ENCODE results near the gene SEC22C.
"Not testable (repeated sequence)": the region's sequence is repeated elsewhere in the genome, so short reads cannot be mapped to it uniquely, and the experiment has no call there.

The SEC22C gene

DNA sequence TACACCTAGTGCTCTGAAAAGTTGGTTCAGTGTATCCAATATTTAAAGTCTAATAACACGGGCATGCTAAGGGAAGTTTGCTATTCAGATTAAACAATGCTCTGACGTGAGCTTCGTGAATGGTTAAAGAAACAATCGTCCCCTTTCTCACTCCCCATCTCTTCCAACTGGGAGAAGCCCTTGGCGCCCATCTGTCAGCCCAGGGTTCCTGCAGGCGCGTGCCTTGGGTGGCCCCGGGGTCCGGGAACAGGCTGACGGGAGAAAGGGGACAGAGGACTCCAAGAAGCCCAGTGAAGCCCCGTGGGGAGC is 413 bp downstream of the SEC22C start:
- DNase-seq (ENCODE audit: low read depth, low spot score): no peak

DNA sequence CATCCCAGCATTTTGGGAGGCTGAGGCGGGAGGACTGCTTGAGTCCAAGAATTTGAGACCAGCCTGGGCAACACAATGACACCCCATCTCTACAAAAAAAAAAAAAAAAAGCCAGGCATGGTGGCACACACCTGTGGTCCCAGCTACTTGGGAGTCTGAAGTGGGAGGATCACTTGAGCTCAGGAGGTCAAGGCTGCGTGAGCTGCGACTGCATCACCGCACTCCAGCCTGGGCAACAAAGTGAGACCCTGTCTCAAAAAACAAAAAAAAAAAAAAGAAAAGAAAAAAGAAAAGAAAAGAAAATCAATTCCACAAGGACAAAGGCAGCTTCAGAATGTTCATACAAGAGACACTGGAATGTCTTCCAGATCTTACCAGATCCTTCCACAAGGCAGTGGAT is 2.4 kb downstream of the SEC22C start:
- DNase-seq (ENCODE audit: low read depth, low spot score): not testable (repeated sequence)

DNA sequence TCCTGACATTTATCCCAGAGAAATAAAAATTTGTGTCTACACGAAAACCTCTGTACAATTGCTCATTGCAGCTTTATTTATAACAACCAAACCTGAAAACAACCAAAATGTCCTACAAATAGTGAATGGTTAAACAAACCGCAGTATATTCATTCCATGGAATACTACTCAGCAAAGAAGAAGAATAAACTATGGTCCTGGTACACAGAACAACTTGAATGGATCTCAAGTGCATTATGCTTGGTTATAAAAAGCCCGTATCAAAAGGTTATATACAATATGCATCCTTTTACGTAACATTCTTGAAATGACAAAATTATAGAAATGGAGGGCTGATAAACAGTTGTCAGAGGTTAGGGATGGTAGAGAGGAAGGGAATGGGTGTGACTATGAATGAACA is 3.7 kb downstream of the SEC22C start:
- no peak for DNase-seq (ENCODE audit: low read depth, low spot score)

DNA sequence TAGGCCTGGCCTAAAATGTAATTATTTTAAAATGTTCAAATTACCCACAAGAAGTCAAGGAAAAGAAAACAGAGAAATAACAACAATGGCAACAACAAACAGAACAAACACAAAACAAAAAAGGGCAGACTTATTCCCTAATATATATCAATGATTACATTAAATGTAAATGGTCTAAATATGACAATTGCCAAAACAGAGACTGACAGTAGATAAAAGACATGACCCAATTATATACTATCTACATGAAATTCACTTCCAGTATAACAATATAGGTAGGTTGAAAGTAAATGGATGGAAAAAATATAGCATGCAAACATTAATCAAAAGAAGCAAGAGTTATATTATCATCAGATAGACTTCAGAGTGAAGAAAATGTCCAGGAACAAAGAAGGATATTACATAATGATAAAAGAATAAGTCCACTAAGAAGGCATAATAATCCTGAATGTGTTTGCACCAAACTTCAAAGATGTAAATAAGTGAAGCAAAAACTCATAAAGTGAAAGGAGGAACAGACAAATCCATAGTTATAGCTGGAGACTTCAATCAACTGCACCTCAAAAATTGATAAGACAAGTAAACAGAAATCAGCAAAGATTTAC is 6.5 kb downstream of the SEC22C start:
- no peak for DNase-seq (ENCODE audit: low read depth, low spot score)

DNA sequence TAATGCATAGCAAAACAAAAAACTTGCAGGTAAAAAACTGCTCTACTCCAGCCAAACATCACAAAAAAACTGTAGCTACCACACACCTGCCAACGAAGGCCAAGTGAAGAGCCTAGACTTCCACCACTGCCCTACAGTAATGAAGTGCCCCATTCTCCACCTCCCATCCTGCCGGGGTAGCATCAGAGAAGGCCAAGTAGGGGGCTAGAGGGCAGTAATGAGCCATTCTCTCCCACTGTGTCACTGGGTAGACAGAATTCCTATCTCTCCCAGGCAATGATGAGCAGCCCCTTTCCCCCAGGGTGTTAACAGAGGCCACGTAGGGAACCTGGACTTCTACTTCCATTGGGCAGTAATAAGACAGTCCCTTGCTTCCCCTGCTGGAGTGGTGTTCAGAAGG is 9.5 kb downstream of the SEC22C start:
- DNase-seq (ENCODE audit: low read depth, low spot score): peak; percentile 15

DNA sequence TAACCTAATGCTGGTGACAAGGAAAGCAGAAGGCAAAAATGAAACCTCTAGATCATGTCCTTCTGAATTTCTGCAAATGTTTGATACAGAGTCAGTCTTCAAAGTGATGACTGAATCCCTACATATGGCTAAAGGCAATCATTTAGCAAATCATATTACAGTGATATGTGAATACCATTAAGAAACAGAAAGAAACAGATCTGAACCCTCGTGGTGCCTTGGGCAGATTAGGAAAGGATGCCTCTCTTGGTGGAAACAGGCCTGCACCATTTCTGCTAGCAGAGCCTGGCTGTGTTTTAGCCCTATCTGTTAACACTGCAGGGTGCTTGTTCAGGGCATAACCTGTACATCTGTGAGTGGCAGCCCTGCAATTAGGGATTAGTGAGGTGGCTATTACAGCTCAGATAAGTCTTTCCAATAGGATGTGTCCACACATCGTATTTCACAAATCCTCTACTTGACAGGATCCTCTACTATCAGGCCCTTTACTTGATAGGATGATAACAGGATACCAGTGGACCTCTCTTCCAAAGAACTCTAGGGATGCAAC is 12.1 kb downstream of the SEC22C start:
- no peak for DNase-seq (ENCODE audit: low read depth, low spot score)

DNA sequence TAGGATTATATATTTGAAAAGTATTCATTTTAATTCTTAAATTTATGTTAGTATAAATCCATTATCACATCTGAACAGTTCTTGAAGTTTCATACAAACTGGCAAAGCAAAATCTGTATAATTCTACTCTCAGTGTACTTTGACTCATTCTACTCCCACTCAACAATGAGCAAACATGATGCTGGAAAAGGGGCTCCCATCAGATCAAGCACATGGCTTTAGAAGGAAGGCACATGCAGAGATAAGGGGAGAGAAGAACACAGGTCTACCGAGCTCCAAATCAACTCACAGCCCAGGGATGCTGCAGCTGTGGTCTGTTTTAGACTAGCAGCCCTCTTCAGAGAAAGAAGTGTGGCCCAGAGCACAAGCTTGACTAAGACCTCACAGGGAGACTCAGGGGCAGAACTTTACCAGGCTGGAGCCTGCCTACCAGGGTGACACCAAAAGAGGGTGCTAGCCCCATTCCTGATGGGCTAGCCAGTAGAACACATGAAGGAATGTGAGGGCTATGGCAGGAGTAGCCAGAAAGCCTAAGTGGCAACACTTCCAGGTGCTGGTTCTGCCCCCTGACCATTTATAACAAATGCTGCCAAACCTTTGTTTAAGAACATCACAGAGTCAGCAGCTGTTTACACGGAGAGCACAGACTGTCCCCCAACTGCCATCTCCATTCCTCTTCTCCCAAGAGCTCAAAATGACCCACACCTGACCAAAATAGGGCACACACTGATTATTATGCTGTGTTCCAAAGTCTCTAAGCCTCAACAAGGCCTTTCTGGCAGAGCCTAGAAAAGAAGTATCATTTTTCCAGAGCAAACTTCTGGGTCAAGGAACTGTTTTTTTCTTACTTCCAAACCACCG is 19.5 kb downstream of the SEC22C start:
- DNase-seq (ENCODE audit: low read depth, low spot score): no peak

DNA sequence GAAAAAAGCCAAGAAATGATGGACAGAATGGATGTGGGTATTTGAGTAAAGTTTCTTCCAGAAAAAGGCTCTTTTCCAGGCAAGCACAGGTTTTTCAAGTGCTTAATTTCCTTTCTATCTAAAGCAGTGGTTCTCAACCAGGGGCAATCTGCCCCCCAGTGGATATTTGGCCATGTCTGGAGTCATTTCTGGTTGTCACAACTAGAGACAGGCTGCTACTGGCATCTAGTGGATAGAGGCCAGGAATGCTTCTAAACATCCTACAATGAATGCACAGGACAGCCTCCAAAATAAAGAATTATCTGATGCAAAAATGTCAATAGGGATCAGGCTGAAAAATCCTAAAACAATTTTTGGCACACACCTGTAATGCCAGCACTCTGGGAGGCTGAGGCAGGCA is 23.9 kb downstream of the SEC22C start:
- no peak for DNase-seq (ENCODE audit: low read depth, low spot score)

DNA sequence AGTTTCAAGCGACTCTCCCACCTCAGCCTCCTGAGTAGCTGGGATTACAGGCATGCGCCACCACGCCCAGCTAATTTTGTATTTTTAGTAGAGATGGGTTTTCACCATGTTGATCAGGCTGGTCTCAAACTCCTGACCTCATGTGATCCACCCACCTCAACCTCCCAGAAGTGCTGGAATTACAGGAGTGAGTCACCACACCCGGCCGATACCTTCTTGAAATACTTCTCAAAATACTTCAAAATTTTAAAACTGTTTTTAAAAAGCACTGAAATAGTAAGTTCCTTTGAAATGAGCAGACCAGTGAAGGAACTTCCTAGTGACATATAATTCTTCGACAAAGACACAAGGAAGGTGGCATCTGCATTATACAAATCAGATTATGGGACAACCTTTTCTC is 24.9 kb downstream of the SEC22C start:
- DNase-seq (ENCODE audit: low read depth, low spot score): not testable (repeated sequence)

DNA sequence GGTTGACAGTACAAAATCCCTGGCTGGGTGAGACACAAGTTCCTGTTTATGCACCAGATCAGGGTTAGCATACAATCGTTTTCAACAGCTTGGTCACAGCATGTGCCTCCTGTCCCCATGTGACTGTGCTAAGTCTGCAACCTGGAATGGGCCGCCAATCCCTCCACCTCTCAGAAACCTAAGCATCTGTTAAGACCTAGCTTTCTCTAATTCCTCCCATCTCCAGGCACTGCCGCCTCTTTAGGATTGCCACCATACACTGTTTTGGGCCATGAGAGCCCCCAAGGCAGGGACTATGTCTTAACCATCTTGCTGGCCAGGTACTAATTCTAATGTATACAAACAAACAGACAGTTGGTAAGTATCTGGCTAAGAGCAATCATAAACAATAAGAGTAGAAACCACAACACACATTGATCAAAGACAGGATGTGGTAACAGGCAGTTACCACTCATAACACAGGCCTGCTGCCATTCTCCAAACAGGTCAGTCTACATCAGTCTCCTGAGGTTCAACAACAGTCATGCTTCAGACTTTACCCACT is 25.6 kb downstream of the SEC22C start:
- no peak for DNase-seq (ENCODE audit: low read depth, low spot score)

DNA sequence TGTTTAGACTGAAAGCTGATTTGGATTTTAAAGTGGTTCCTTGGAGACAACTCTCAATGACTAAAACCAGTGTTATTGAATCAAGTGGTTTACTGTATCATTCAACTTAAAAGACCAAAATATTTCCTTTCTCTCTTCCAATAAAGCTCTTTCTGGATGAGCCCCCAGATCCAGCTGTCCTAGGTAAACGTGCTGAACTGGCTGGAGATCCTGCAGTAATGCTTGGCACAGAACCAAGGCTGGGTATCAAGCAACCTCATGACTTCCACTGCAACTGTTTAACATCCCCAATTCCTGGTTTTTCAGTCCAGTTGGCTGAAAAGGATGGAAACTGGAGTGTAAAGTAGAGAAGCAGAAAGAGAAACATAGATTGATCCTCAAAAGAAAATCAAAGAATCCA is 28.9 kb downstream of the SEC22C start:
- no peak for DNase-seq (ENCODE audit: low read depth, low spot score)

DNA sequence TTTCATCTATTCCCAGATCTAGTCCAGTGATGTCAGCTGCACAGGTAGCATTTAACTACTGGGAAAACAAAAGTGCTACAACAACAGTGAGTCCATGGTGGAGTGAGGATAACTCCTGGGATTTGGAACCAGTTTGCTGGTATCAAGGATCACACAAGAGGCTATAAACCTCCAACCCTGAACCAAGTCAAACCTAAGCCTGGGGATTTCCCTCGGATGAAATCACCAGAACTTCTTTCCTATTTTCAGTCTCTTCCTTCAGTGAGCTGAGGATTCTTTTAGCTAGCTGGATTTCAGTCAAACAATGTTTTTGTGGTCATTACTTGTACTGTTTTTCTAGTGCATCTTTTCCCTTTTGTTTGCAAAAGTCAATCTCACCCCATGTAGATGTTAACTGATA is 31.5 kb downstream of the SEC22C start:
- DNase-seq (ENCODE audit: low read depth, low spot score): no peak

DNA sequence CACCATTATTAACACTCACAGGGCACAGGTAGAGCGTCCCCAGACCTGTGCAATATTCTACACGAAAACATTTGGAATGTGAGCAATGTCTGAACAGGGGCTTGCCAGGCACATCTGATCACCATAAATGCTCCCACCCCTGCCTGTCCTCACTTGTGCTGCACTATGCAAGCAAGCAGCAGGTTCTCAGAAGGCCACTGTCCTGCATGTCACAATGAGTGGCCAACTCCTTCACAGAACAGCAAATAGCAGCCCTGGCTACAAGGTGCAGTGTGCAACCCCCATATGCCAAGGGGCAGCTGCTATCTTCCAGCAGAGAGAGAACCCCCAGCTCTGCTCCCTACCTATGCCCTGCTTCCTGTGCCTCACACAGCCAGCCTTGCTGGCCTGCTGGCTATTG is 32.6 kb downstream of the SEC22C start:
- no peak for DNase-seq (ENCODE audit: low read depth, low spot score)

DNA sequence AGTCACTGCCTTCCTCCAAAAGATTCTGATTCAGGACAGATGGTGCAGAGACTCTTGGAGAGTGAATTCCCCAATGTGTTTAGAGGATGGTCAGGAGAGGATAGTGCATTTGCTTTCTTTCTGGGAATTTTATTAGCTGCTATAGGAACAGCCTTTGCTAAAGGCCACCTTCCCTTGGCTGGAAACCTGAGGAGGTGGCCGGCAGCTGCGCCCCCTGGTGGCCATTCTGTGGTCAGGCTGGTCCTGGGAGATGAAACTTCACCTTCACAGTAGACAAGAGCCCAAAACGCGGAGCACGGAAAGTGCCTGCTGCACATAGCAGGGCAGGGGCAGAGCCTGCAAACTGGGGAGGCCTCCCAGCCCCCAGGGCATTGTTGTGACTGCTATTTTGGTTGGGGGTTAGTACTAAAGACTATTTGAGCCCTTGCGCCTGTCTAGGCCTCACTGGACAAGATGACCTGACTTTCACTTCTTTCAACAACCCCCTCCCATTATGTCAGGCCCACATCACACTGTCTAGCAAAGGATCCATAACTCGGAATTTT is 34.3 kb downstream of the SEC22C start:
- DNase-seq (ENCODE audit: low read depth, low spot score): peak; percentile 79

DNA sequence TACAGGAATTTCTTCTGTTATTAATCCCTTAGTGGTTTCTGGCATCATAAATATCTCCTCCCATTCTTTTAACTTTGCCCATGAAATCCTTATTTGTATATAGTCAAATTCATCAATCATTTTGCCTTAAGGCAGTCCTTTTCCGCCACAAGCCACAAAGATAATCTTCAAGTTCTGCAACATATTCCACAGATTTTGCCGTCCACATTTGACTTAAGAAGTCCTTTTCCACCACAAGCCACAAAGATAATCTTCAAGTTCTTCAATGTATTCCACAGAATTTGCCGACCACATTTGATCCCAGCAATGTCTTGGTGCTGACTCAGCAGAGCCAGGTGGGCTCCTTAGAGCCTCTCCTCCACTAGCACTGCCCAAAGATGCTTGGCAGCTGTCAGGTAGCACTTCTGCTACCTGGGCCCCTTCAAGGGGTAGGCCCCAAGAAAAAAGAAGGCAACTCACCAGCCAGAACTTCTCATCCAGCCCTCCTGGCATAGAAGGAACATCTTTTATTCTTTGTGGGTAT is 35.0 kb downstream of the SEC22C start:
- DNase-seq (ENCODE audit: low read depth, low spot score): no peak

DNA sequence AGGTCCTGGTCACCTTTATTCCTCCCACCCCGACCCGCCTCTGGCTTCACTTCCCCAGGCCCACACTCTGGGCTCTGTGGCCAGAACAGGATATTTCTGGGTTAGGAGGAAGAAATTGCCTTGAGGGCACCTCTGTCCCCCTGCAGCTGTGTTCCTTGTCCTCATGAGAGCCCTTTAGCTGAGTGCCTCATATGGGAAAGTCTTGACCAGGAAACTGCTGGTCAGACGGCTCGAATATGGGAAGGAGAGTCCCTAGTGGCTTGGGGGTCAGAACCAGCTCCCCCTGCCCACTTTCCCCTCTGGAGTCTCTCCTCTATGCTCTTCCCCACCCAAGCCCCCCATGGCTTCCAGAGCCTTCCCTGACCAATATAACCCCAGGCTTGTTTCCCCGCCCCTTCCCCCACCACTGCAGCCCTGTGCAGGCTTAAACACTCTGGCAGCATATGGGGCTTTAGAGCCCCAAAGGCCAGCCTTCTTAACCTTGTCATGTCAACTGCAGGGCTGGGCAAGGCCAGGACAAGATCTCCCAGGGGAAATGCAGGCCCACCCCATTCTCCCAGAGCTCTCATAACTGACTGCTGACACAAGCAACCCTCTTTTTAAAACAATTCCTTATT is 36.4 kb downstream of the SEC22C start:
- no peak for DNase-seq (ENCODE audit: low read depth, low spot score)

DNA sequence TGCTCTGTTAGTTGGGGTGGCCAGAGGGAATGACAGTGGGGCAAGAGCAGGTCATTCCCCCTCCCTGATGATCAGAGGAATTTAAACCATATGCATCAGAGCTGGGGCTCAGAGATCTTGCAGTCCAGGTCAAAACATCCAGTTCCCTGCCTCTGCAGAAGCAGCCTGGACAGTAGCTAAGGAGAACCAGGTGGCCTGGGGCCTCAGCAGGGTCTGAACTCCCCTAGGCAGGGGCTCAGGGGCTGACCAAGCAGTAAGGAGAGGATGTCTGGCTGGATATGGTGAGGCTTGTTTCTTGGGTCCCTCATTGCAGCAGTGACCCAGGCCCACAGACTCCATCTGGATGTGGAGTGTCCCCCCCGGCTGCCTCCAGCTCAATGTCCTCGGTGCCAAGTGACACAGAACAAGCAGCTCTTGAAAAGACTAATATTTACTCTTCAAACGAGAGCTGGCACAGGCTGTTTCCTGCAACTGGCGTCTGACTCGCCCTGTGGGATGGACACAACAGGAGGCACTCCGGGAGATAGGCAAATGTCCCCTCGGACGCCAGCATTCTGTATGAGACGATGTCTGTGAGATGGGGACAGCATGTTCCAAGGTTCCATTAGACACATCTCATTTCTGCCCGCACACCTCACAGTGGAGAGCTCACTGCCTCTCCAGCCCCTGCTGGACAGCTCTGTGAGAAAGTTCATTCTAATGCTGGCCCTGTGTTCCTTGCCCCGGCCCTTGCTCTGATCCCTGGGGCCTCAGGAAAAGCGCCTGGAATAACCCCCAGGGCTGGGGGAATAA is 37.1 kb downstream of the SEC22C start:
- DNase-seq (ENCODE audit: low read depth, low spot score): peak; percentile 28

DNA sequence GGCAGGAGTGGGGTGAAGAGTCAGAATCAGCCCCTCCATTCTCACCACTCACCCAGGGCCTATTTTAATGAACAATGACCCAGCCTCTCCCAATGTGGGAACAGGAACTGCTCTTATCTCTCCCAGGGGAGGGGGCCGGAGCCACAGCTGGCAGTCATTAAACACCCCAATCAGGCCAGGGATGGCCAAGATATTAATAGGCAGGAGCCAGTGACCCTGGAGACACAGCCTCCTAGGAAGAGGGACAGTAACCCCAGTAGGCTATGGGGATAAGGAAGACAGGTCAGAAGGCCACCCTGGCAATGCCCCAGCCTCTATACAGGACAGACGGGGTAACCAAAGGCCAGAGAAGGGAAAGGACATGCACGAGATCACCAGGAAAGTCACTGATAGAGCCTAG is 40.7 kb downstream of the SEC22C start:
- DNase-seq (ENCODE audit: low read depth, low spot score): no peak

DNA sequence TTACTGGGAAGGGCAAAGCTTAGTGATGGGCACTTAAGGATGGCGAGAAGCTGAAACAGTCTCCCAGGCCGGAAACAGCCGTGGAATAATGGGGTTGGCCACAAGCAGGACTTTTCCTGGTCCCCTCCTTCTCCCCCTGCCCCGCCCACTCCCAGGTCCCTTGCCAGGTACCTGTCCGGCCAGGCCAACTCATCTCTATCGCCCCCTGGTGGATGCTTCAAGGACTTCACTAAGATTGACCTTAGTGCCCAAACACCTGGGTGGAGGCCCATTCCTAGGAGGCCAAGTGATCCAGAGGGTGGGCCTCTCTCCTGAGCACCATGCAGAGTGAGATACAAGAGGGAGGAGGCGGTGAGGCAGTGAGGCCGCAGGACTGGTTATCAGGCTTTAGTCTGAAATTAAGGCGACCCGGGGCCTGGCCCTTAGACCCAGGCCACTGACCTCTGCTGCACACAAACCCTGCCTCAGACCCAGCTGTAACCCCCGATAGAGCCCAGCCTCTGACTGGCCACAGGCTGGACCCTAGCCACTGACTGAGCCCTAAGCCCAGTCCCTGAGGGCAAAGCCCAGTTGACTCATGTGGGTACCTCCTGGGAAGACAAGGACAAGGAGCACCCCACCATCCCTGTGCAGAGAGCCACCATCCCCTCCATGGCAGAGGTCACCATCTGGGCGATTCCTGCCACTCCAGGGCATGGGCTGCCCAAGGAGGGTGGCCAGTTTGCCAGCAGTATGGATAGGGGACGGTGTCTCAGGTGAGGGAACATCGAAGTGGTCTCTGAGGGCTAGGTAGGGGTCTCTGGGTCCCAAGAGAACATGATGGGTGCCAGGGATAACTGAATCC is 41.7 kb downstream of the SEC22C start:
- peak; percentile 34 for DNase-seq (ENCODE audit: low read depth, low spot score)

DNA sequence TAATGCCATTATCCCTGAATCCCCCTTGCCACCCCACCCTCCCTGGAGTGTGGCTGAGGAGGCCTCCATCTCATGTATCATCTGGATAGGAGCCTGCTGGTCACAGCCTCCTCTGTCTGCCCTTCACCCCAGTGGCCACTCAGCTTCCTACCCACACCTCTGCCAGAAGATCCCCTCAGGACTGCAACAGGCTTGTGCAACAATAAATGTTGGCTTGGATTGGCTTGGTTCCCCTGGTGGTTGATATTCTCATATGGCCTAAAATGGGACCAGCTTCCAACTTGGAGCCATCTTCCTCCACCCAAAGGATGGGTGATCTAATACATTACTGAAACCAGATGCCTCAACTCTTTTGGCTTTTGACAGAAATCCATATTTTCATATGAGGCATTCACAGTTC is 44.4 kb downstream of the SEC22C start:
- DNase-seq (ENCODE audit: low read depth, low spot score): no peak
